ENCODE data around the gene PTPN7.

The PTPN7 gene

DNA sequence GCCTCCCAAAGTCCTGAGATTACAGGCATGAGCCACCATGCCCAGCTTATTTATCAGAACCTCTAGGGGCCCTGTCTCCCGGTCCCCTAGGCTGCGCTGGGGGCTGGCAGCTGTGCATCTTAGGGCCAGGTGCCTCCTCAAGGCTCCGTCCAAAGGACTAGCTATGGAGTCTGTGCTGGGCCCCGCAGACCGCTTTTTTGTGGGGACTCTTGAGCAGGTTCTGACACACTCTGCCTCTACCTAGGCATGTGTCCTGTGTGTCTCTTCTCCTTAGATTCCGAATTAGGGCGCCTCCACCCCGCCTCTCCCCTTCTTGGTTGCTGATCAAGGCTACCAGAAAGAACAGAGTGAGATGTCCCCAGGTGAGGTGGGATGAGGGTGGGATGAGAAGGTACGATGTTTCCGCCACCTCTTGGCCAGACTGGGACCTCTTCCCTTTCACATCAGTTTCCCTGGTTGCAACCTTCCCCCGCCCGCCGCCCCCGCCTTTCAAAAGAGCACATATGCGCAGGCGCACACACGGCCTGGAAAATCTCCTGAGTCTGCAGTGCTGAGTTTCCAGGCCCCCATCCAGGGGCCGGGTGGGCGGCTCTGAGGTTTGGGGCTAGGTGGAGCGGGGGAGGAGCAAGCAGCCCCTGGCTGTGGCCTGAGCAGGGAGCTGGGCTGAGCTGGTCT lies 5.0 kb upstream of the PTPN7 start:
- no peaks in the 10 kb centered on the region for H3K36me3 ChIP-seq
- no peak for DNase-seq
- peaks cover 9% of the 10 kb centered on the region for H3K4me1 ChIP-seq
- no peaks in the 10 kb centered on the region for H3K27me3 ChIP-seq
- no peak overlapping the region for H3K4me3 ChIP-seq (ENCODE audit: low read depth, low read length)
- TF ChIP-seq, protein P1, sequence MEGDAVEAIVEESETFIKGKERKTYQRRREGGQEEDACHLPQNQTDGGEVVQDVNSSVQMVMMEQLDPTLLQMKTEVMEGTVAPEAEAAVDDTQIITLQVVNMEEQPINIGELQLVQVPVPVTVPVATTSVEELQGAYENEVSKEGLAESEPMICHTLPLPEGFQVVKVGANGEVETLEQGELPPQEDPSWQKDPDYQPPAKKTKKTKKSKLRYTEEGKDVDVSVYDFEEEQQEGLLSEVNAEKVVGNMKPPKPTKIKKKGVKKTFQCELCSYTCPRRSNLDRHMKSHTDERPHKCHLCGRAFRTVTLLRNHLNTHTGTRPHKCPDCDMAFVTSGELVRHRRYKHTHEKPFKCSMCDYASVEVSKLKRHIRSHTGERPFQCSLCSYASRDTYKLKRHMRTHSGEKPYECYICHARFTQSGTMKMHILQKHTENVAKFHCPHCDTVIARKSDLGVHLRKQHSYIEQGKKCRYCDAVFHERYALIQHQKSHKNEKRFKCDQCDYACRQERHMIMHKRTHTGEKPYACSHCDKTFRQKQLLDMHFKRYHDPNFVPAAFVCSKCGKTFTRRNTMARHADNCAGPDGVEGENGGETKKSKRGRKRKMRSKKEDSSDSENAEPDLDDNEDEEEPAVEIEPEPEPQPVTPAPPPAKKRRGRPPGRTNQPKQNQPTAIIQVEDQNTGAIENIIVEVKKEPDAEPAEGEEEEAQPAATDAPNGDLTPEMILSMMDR (IDR thresholded peaks at IDR 0.05; ENCODE audit: low read depth, low read length) = no peak
- H3K9me3 ChIP-seq = no peaks in the 10 kb centered on the region

DNA sequence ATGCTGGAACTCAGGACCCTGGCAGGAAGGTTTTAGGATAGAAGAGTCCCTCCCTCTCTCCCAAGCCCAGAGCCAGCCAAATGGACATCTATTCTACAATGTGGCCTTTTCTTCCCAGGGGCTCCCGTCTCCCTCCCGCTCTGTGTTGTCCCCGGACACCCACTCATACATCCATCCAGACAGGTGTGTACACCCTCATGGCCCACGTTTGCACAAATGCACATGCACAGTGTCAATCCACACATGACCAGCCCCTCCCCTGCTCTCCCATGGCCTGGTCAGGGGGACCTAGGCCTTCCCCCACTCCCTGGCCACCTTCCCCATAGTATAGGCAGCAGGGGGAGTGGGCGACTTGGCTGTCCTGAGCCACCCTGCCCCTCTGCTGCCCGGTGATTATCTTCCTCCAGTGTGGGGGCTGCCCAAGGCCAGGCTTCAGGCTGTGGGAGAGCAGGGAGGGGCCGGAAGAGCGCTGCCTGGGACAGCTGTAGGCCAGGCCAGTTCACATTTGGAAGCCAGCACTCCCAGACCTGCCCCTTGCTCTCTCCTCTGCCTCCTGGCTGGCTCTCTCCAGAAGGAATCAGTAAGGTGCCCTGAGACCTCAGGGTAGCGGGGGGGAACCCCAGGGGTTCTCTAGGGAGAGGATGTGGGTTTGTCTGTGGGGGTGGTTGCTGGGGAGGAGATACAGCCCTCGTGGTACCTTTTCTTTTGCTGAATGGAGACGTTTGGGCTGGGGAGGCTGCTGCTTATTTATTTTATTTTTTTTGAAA lies 4.1 kb upstream of the PTPN7 start:
- Histone ChIP-seq H3K9me3 (no peaks in the 10 kb centered on the region), H3K4me1 (peaks cover 9% of the 10 kb centered on the region), H3K27me3 (no peaks in the 10 kb centered on the region), H3K36me3 (no peaks in the 10 kb centered on the region), H3K4me3 (ENCODE audit: low read depth, low read length) (no peak overlapping the region)
- TF ChIP-seq, protein P1 (IDR thresholded peaks at IDR 0.05; ENCODE audit: low read depth, low read length) = no peak
- DNase-seq = no peak

DNA sequence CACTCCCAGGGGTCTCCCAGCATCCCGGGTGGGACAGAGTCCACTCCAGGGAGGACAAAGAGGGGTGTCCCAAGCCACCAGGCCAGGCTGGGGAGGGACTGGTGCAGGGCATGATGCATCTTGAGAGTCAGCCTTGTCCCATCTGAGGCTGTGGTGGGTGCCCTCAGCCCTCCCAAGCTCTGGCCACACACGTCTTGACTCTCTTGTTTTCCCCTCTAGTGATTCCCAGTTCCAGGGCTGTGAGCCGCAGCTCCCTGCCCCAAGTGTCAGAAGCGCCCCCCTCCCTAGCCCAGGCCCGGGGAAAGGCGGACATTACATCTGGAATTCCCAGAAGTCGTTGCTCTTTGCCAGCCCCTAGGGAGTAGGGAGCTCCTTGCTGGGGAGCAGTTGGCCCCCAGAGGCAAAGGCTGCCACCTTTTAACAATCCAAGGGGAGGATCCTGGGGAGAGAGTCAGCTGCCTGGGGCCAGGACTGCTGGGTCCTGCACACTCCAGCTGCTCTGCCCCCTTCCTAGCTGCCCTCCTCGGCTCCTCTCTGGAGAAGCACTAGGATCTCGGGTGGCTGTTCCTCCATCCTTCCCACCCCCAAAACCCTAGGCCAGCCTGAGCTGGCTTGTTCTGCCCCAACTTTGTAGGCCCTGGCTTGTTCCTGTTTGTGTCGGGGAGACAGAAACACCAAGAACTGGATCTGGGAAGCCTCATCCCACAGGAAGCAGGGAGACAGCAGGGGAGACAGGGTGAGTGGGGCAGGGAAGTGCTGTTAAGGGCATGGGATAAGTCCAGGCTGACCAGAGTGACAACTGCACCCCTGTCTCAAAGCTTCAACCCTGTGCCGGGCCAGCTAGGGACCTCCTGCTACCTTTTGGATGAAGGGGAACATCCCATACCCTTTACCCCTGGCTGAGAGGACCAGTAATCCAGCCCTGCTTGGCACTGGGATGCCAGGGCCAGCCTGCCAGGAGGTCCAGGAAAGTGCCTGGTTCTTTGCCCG lies 3.2 kb upstream of the PTPN7 start:
- TF ChIP-seq, protein P1 (IDR thresholded peaks at IDR 0.05; ENCODE audit: low read depth, low read length) = no peak
- no peak overlapping the region for H3K4me3 ChIP-seq (ENCODE audit: low read depth, low read length)
- no peaks in the 10 kb centered on the region for H3K27me3 ChIP-seq
- no peaks in the 10 kb centered on the region for H3K9me3 ChIP-seq
- peaks cover 9% of the 10 kb centered on the region for H3K4me1 ChIP-seq
- no peak for DNase-seq
- H3K36me3 ChIP-seq = no peaks in the 10 kb centered on the region

DNA sequence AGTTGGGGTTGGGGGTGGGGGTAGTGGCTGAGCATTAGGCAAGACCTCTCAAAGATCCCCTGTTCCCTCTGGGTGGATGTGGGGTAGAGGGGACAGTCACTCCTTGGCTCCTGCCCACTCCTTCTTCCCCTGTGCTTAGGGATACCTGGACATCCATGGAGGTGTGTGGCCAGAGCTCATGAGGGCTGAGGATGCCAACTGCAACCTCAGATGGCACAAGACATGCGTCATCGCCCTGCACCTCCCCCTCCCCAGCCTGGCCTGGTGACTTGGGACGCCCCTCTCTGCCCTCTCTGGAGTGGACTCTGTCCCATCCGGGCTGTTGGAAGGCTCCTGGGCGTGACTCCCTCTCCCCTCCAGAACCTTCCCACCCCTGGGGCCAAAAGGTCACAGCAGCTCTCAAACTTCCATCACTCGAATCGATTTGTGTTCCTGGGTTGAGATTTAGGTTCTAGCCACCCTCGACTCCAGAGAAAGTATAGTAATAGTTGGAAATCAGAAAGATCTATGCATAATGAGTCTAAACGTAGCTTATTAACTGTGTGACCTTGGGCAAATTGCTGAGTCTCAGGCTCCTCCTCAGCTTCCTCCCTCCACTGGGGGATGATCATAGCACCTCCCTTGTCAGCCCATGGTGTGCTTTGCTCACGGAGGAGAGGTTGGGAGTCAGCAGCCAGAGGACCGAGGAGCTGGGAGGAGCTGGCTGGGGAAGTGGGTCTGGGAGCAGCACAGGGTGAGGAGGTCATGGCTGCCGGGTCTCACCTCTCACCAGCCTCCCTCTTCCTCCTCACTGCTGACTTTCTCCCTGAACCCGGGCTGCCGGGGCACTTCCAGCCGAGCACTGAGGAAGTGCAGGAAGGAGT lies 2.2 kb upstream of the PTPN7 start:
- H3K4me1 ChIP-seq = peaks cover 3% of the 10 kb centered on the region
- no peaks in the 10 kb centered on the region for H3K27me3 ChIP-seq
- TF ChIP-seq, protein P1 (IDR thresholded peaks at IDR 0.05; ENCODE audit: low read depth, low read length) = no peak
- H3K9me3 ChIP-seq = no peaks in the 10 kb centered on the region
- DNase-seq = no peak
- H3K4me3 ChIP-seq (ENCODE audit: low read depth, low read length) = no peak overlapping the region
- no peaks in the 10 kb centered on the region for H3K36me3 ChIP-seq

DNA sequence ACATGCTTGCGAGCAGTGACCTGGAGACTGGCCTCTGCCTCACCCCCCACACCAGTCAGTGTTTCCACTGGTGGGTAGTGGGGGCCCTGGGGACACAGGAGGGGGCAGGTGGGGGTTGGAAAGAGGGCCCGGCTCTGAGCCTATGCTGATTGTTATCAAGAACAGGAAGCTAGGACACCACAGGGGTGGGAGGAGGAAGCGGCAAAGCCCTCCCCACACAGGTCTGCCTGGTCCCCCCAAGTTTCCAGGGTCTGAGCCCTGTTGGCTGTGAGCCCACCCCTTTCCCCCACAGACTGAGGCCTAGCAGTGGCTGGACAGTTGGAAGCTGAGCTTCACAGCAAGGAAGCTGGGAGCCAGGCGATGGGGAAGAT lies 1.6 kb upstream of the PTPN7 start:
- Histone ChIP-seq H3K4me1 (no peaks in the 10 kb centered on the region), H3K36me3 (no peaks in the 10 kb centered on the region), H3K9me3 (no peaks in the 10 kb centered on the region), H3K4me3 (ENCODE audit: low read depth, low read length) (no peak overlapping the region), H3K27me3 (no peaks in the 10 kb centered on the region)
- DNase-seq = no peak
- TF ChIP-seq, protein P1 (IDR thresholded peaks at IDR 0.05; ENCODE audit: low read depth, low read length) = no peak

Data from BE2C (cell line).